Ecto neural progenitor cell (in vitro differentiated cells): ENCODE measurements around the gene ARAP3.

Experiments used
- DNase-seq: peaks from one replicate; pipeline ENCODE4 v3.0.0-alpha.2; 2018; ENCODE audit warnings: low spot score

Gene ARAP3

DNA sequence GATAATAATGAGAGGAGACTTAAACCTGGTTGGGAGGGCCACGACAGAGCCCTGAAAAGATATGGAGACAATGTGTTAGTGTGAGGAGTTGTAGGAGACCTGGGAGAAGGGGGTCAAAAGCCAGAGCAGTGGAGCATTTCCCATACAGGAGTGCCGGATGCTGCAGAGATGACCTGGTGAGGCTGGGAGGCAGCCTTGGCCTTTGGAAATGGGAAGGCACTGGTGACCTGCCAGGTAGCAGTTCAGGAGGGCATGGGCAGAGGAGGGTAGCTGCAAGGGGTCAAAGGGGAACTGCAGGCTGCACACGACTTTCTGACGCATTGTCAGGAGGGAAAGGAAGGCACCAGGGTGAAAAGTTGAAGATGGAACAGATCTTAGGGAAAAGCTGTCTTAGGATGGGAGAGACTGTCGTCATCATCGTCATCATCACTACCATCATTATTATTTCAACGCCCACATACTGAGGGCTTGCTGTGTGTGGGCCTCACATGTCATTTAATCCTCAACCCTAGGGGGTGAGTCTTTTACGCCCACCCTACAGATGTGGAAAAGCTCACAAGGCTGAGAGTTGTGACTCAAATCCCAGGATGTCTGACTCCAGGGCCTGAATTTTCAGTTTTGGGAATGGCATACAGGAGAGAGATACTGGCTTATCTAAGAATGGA, 13.3 kb downstream of the ARAP3 start:
- DNase-seq = no peak

DNA sequence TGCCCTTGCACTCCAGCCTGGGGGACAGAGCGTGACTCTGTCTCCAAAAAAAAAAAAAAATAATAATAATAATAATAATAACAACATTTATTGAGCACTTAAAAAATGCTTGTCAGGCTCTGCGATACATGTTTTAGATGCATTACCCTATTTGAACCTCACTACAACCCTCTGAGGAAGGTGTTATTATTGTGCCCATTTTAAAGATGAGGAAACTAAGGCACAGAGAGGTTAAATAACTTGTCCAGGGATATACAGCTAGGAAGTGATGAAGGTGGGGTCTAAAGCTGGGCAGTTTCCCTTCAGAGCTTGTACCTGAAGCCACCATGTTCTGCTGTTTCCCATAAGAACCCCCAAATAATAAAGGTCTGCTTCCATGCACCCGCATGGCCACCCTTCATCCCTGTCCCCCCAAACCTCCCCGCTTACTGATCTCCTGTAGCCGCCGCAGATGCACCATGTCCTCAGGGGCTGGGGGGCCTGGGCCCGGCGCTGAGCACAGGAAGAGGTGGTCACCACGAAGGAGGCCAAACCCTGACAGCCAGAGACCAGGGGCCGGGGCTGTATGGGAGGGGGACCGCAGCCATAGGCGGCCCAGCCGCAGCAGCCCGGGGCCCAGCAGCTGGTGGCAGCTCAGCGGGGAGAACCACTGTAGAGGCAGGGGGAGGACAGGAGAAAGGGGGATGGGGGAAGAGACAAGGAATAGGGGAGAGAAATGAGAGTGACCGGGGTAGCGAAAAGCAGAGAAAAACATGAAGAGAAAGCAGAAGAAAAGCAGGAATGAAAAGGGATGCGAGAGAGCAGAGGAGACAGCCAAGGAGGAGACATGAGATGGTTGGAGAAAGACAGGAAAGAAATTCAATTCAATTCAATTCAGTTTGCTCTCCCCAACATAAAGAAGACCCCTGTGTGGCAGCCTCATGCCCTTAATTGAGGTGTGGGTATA, 15.8 kb downstream of the ARAP3 start:
- no peak for DNase-seq

DNA sequence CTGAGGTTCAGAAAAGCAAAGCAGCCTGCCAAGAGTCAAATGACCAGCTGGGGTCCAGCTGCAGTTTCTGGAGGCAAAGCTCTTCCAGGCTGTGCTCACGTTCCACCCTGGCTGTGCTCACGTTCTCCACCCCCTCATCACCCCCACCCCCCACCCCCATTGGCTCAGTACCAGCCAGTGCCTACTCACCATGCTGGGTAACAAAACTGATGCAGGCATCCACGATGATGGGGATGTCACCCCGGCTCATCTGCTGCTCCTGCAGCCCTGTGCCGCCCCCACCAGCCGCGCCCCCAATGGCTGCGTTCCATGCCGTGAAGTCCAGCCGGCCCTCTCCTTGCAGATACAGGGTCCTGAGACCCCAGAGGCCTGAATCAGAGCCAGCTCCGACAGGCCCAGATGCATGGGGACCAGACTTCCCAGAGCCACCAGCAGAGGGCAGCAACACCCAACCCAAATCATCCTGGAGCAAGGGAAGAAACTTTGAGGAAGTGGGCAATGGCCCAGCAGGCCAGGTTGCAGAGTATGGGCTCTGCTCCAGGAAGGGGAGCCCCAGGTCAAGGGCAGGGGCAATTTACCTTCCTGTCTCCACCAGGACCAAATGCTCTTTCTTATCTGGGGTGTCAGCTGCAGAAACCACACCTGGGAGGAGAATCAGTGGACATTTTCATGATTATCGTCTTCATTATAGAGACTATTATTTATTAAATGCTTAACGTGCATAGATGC, 17.1 kb downstream of the ARAP3 start:
- DNase-seq = peak; percentile 86

DNA sequence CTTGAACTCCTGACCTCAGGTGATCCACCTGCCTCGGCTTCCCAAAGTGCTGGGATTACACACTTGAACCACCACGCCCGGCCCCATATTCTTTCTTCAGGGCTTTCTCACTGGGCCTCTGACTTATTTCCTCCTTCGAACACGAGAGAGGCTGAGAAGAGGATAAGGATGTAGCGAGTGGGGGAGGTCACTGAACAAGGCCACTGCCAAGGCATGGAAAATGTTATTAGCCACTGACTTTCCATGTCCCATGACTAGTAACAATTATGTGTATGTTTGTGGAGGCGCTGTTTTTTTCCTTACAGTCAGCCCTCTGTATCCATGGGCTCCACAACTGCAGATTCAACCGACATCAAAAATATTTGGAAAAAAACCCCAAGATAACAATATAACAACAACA, 18.5 kb downstream of the ARAP3 start:
- no peak for DNase-seq

DNA sequence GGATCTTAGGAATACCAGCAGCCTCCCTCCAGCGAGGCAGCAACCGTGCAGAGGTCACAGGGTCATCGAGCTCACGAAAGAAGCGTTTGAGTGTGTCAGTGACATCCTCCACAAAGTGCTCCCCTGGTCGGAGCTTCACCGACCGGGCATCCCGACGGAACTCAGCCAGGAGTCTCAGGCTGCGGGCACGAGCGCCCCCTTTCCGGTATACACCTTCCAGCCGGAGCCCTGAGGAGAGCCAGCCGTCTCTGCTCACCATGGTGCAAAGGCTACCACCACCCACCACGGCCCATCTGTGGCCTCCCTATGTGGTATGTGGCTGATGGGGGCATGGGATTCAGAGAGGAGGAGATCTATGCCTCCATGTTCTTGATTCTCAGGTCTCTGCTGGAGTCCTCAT, 20.0 kb downstream of the ARAP3 start:
- DNase-seq = no peak

DNA sequence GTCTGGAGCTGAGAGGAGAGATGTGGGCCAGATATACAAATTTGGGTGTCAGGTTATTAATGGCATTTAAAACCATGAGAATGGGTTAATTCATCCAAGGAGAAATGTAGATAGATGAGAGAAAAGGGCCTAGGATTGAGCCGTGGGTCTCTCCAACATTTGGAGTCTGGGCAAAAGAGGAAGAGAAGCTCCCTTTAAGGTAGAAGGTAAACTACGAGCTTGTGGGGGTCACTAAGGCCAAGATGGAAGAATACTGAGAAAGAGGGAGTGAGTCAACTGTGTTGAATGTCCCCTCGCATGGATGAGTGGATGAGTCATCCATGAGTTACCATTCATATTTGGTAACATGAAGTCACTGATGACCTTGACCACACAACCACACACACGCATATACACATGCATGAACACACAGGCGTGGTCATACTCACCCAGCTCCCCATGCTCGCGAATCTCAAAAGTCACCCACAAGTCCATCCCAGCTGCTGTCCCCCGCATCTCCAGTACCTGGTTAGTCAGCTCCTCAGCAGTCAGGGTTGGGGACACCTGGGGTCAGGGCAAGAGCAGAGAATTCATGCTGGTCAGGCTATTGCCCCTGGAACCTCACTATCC, 24.0 kb downstream of the ARAP3 start:
- no peak for DNase-seq

DNA sequence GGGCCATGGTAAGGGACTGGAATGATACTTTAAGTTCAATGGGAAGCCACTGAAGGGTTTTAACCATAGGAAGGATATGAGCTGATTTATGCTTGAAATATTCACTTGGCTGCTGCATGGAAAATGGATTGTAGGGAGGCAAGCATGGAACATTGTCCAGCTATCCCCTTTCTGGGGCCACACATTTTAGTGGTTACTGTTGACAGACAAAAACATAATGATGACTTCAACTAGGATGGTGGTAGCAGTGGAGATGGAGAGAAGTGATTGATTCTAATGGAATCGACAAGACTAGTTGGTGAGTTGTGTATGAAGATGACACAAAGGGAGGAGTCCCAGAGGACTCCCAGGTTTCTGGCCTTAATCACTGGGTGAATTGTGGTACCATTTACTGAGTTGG, 24.6 kb downstream of the ARAP3 start:
- no peak for DNase-seq

DNA sequence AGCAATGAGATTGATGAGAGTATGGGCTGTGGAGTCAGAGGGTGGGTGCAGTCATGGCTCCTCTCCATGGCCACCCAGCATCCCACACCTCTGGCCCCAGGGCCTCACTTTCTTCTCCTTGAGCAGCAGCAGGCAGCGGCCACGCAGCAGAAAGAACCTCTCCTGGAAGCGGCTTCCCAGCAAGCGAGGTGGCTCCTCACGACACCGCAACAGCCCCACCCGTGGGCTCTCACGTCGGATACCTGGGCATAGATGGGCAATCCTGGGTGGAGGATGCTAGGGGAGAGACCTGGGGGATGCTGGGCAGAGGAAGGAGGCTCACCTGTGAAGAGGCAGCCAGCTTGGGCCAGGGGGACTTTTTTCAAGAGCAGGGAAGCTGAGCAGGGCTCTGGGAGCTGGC, 25.6 kb downstream of the ARAP3 start:
- no peak for DNase-seq

DNA sequence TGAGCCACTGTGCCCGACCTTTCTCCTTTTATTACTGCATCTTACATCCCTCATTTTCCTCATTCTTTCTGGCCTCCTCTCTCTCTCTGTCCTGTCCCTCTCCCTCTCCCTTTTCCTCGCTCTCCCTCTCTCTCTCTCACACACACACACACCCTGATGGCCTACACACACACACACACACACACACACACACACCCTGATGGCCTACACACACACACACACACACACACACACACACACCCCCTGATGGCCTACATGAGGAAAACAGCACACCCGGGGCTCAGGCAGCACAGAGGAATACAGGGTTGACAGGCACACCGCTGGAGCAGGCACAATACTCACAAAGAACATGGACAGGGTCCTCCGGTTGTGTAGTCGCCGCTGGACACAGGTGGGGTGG, 27.0 kb downstream of the ARAP3 start:
- no peak for DNase-seq

DNA sequence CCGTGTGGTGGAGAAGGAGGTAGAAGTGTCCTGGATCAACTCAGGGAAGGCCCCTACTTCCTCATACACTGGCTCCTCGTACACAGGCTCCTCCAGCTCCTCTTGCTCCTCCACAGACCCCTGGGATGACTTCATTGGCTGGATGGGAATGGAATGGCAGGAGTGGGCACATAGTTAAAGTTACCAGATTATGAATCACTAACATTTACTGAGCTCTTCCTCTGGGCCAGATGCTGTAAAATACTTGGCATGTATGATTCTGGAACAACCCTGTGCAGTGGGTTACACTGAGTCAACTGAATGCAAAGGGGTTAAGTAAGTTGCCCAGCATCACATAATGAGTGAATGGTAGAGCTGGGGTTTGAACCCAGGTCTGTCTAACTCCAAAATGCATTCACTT, 27.7 kb downstream of the ARAP3 start:
- no peak for DNase-seq

DNA sequence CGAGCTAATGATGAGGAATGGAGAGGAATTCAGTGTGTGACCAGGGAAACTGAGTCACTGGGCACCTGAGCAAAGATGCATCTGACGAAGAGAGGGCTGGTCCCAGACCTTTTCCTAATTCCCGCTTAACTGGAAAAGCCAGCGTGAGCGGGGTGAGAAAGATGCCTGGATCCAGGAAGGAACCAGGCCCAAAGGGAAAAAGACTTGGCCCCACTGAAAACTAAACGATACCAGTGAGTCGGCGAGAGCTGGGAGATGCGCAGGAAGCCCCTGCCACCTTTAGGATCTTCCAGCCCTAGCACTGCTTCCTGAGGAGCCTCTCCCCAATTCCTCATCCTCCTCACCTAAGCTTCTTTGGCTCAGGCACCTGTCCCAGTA, 30.3 kb downstream of the ARAP3 start:
- no peak for DNase-seq

DNA sequence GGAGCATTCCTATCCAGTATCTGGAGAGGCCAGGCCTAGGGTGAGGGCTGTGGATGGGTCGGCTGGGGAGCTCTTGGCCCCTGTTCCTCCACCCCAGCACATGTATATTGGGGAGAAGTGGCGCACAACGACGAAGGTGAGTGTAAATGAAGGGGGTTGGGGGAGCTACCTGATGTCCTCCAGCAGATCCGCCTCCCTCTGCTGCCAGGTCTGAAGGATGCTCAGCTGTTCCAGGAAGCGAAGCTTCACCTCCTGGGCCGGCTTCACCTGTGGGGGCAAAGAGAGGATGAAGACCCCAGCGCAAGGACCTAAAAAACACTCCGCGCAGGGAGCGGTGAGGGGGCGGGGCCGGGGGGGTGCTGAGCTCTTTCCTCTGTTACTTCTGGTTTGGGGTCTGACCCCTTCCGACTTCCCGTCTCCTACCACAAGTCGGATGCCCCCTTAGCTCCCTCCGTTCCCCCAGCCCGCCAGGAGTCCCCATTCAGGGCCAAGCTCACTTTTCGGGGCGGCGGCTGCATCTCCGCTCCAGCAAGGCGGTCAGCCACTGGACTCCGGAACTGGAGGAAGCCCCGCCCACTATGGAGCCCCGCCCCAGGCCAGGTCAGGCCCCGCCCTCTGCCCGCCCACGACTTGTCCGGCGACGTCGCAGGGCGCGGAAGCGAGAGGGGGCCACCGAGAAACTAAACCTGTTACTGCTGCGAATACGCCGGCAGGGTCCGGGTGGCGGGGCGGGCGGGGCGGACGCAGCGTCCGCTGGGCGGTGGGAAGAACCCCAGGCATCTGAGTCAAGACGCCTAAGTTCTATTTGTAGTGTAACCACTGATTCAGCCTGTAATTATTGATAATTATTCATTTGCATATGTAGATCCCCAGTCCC, 30.9 kb downstream of the ARAP3 start, which contains the start of gene FCHSD1:
TSS of gene FCHSD1 (minus strand) at position 568 of the 877 bp plus-strand sequence. CDS start at position 518, 50 bp downstream.
- DNase-seq = peak; percentile 97

DNA sequence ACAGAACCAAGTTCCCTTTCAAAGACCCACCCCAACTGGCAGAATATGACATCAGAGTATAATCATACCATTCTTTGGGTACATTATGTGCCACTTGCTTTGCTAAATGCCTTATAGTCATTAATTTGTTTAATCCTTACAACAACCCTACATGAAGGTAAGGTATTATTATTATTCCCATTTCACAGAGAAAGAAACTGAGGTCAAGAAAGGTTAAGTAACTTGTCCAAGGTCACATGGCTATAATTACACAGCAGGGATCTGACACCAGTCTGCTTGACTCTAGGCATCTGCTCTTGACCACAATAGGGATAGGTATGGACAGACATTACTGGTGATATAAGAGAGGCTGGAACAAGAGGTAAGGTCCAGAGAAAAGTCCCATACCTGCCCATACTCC, 32.1 kb downstream of the ARAP3 start:
- DNase-seq = no peak

DNA sequence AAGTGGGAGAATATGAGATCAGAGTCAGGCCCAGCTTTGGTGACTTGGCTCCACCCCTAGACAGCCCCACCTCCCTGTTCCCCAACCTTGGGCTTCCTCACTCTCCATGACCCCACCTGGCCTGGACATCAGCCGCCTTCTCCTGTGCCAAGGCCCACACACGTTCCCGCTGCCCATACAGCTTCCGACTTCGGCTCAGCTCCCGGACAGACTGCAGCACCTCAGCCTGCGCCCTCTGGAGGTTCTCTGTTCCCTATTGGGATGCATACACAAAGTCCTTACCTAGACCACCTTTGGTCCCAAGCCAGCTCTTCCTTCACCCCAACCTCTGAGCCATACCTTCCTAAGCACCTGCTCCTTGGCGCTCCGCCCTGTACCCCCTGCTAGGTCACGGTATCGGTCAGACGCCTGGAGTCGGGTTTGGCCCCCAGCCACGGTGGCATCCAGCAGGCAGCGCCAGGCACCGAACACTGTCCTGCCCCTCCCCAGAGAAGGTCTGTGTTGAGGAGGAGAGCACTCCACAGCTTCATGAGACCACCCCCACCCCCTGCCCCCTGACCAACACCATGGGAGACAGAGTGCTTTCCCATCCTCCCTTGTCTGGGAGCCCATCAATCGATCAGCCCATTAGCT, 32.9 kb downstream of the ARAP3 start:
- peak; percentile 35 for DNase-seq

DNA sequence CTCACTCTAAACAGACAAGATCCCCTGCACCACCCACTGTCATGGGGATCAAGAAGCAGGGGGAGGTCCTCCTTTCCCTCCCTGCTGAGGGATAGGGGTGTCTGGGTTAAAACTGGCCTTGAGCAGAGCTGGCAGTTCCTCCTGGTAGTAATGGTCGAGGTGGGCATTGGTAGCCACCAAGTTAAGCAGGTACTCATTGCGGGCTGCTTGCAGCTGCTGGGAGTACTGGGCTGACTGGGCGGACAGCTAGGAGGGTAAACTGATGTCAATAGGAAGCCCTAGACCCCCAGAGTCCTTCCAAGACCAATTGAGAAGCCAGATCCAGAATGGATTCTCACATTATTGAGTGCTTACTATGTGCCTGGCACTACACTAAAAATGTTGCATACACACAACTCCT, 34.2 kb downstream of the ARAP3 start:
- DNase-seq = no peak

DNA sequence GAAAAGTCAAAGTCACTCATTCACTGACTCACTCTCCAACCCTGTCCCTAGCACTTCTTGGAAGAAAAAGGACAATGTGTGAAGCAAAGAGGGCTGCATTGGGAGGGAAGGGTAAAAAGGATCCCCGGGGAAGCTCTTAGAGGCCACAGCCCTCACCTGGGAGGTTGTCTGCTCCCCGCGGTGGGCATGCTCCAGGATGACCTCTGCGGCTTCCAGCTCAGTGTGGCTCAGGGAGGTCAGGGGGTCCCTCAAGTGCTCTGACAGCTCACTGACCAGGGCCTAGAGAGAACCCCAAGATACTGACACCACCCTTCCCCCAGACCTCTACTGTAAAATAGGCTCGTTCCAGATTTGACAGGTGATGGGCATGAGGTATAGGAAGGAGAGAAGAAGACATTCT, 34.8 kb downstream of the ARAP3 start:
- DNase-seq = no peak

DNA sequence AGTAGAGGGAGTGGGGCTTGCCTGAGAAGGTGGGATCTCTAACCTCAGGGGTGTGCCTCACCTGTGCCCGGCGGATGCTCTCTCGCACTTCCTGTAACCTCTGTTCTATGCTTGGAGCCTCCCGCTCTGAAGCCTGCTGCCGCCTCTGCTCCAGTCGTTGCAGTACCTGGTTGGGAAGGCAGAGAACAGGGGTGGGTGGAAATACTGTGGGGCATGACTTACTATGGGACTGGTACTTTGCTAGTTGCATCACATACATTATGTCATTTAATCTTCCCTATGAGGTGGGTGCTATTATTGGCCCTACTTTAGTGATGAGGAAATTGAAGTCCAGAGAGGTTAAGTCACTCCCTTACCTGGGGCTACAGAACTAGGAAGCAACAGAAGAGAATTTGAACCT, 36.0 kb downstream of the ARAP3 start:
- DNase-seq = no peak

DNA sequence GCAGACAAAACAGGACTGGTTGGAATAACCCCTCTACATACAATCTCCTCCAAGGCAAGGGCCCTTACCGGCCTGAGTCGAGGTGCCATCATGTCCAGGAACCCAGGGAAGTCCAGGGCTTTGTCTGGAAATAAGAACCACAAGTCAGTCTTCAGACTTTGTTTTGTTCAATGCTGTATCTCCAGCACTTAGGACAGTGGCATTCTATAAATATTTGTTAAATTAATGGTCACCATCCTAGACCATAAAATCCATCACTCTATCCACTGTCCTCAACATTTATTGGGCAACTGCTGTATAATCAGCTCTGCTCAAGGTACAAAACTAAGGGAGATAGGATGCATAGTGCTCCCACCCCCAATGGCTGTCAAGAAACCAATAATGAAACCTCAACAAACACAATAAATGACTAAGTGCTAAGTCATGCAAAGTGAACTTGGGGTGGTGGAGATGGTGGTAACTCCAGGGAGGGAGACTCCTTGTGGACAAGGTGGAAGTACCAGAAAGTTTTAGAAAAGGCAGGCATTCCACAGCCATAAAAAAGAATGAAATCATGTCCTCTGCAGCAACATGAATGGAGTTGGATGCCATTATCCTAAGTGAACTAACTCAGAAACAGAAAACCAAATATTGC, 40.3 kb downstream of the ARAP3 start:
- DNase-seq = no peak

DNA sequence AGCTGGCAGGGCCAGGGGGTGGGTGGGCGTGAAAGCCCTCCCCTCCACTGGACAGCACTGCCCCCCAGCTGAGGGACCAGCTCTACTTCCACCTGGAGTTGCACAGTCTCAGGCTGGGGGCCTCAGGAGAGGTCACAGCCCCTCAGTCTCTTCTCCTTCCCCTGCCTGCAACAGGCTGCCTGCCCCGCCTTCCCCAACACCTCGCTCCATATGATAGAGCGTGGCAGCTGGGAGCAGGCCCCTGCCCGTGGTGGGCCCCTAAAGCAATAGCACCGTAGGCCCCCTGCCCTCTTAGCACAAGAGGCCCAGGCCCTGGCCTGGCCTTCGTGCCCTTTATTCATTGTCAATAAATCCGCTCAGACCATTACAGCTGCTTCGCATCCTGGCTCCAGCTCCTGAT, 41.3 kb downstream of the ARAP3 start:
- no peak for DNase-seq

DNA sequence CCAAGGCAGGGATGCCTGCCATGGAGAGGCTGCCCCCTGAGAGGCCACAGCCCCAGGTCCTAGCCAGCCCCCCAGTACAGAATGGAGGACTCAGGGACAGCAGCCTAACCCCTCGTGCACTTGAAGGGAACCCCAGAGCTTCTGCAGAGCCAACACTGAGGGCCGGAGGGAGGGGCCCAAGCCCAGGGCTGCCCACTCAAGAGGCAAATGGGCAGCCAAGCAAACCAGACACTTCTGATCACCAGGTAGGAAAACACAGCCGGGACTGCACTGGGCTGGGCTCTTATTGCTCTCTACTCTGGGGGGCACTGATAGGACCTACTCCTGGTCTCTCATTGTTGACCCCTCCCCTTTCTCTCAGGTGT, 42.0 kb downstream of the ARAP3 start:
- DNase-seq = no peak
